IPS-18c (cell line): ENCODE data around the gene HCN4.

Experiments
- H3K4me3 ChIP-seq: 2 replicates; pipeline ENCODE4 v1.7.0; 2013; ENCODE audit warnings: low read depth, mild to moderate bottlenecking, low read length, moderate library complexity; ENCODE audit not compliant: insufficient read depth
- H3K9me3 ChIP-seq: one replicate; pipeline ENCODE4 v1.6.1; 2013; ENCODE audit warnings: mild to moderate bottlenecking, low read length, moderate library complexity; ENCODE audit not compliant: control insufficient read depth, insufficient read depth

HCN4 gene

GRCh38 chr15:73291441-73291840, 77.3 kb downstream of the HCN4 start:
- no peak overlapping the region for H3K4me3 ChIP-seq
- H3K9me3 ChIP-seq: no peaks in the 10 kb centered on the region

DNA sequence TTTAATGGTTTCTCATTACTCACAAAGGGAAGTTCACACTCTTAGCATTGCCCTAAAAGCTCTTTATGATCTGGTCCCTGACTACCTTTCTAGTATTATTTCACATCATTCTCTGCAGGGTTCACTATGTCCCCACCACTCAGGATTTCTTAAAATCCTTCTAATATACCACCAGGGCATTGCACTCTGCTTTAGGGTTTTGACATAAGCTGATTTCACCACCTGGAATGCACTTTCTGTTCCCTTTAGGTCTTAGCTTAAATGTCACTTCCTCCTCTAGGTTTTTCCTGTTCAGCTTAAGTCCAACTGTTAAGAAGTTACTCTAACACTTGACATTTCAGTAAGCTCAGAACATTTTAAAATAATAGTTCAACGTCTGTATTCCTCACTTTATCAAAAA, 81.7 kb downstream of the HCN4 start:
- no peak overlapping the region for H3K4me3 ChIP-seq
- H3K9me3 ChIP-seq: no peaks in the 10 kb centered on the region

DNA sequence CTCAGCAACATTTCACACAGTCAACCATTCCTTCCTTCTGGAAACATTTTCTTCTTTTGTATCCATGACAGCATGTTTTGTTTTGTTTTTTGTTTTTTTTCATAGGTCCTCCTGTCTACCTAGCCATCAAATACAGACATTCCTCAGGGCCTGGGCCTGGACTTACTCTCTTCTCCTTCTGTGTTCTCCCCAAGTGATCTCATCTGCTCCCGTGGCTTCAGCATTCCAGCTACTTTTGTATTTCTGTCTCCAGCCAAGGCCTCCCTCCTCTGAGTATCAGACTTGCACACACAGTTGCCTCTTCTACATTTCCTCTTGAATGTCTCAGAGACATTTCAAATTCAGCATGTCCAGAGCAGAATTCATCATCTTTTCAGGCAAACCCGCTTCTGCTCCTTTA, 82.4 kb downstream of the HCN4 start:
- H3K9me3 ChIP-seq: no peaks in the 10 kb centered on the region
- H3K4me3 ChIP-seq: no peak overlapping the region

DNA sequence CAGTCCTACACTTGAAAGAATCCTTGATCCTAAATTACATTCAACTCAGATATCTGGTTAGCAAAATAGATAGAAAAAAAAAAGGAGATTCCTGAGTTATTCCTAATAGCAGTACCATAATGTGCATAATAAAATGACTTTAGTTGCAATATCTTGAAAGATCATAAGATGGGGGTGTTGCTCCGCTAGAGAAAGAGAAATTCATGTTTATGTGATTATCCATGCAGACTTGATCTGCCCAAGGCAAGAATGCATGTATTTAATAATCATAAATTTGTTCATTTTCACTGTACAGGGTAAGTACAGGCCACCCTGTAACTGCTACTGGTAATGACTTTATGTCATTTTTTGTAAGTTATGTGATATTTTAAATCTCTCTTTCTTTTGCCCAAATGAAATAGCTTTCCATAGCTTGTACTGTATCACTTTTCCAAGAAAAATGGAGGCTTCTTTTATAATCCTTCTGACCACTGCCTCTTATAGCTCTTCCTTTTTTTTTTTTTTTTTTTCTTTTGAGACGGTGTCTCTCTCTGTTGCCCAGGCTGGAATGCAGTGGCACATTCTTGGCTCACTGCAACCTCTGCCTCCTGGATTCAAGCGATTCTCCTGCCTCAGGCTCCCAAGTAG, 84.6 kb downstream of the HCN4 start:
- Histone ChIP-seq H3K4me3 (no peak overlapping the region), H3K9me3 (no peaks in the 10 kb centered on the region)

- H3K4me3 ChIP-seq: no peak overlapping the region
- H3K9me3 ChIP-seq: no peaks in the 10 kb centered on the region
These were observed 85.3 kb downstream of the HCN4 start for GRCh38 chr15:73283366-73283962.

DNA sequence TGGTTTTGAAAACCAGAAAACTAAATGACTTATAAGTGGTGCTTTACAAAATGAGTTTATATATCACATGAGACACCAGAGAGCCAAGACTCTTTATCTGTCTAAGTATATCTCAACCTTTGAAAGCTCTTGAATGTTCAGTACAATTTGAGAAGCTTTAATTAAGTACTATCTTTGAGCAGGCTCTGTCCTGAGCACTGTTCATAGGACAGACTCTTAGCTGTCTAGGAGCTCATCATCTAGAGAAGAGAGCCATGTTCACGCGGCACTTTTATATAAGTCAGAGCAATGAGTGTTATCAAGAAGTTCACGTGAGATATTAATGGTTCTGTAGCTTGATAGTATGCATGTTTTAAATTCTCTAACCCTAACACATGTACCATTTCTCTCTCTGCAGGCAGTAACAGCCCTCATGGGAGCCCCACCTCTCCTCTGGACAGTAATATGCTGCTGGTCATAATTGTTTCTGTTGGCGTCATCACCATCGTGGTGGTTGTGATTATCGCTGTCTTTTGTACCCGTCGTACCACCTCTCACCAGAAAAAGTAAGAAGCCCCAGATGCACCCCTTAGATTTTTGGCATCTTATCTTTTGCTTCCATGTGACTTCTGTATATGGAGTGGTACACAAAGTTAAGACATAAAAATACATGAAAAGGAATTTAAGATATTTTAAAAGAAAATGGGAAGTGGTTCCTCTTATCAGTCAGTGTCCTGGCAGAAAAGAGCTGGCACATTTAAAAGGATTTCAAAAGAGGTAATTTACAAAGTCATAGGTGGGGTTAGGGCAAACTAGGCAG, 86.0 kb downstream of the HCN4 start:
- no peak overlapping the region for H3K4me3 ChIP-seq
- no peaks in the 10 kb centered on the region for H3K9me3 ChIP-seq

- H3K9me3 ChIP-seq: no peaks in the 10 kb centered on the region
- H3K4me3 ChIP-seq: no peak overlapping the region
These were observed 92.9 kb downstream of the HCN4 start for GRCh38 chr15:73275862-73276261.

- no peak overlapping the region for H3K4me3 ChIP-seq
- H3K9me3 ChIP-seq: no peaks in the 10 kb centered on the region
These were observed 95.4 kb downstream of the HCN4 start for GRCh38 chr15:73273181-73274002.

DNA sequence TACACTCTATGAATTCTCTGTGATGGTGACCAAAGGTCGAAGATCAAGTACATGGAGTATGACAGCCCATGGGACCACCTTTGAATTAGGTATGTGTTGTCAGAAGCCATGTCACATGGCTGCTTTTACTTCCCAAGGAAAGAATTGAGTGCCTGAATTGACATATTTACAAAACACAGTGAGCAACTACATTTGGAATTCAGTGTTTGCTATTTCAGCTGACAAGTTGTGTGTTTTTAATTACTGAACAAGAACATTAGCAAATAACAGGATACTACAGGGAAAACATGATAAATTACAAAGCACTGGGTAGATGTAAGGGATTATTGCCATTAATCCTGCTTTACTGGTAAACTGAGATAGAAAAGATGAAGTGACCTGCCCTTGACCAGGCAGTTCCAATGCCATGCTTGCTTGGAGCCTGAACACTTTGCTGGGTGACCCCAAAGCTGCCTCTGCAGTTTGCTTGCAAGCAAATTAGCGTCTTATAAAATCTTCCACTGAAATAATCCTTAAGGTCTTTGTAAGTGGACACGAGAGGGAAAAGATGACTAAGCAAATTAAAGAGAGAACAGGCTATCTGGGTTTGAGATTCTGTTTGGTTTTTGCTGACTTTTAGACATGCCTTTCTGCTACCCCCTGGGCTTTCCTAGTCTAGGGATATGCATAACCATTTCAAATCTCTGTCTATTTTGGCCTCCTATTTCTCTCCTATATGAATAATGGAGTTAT, 98.2 kb downstream of the HCN4 start:
- Histone ChIP-seq H3K4me3 (no peak overlapping the region), H3K9me3 (no peaks in the 10 kb centered on the region)
